GM18505 (cell line): ENCODE measurements around the gene TAS2R40.
"Not testable (repeated sequence)": the region's sequence is repeated elsewhere in the genome, so short reads cannot be mapped to it uniquely, and the experiment has no call there.

ENCODE experiments used
- ATAC-seq: cut with Tn5 transposase; IDR thresholded peaks from one replicate; pipeline ENCODE4 v1.9.1; 2021; ENCODE audit not compliant: unreplicated experiment
- POLR2A ChIP-seq: IDR thresholded peaks from 4 replicates; pipeline ENCODE4 v1.6.1; 2011; ENCODE audit warnings: borderline replicate concordance; ENCODE audit not compliant: insufficient read depth, insufficient read length; ENCODE audit errors: extremely low read depth

The TAS2R40 gene

DNA sequence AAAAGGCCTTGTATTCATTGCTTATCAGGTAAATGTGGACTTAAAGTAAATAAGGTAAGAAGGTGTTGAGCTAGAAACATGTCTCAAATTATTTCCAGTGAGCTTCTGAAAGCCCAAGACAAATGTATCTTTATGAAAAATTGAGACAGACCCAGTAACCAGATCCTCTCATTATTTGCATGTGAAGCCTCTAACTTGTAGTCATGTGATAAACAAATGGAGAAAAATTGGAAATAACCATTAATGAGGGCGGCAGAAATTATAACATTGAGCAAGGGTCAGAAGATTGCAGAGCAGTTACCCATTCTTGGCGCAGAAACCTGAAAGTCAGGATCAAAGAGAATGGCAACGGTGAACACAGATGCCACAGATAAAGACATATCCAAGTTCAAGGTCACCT, at the start of gene TAS2R40:
Gene TAS2R40, plus strand, starts transcription at position 301 of the 400 bp plus-strand sequence. Its CDS starts 42 bp downstream, at position 343.
- no peak for ATAC-seq
- no peak for TF ChIP-seq POLR2A

- ATAC-seq: no peak
- no peak for TF ChIP-seq POLR2A
These were observed 49.5 kb upstream of the TAS2R40 start for GRCh38 chr7:143172354-143172753.

GRCh38 chr7:143176128-143176527, 45.7 kb upstream of the TAS2R40 start:
- no peak for ATAC-seq
- no peak for TF ChIP-seq POLR2A

DNA sequence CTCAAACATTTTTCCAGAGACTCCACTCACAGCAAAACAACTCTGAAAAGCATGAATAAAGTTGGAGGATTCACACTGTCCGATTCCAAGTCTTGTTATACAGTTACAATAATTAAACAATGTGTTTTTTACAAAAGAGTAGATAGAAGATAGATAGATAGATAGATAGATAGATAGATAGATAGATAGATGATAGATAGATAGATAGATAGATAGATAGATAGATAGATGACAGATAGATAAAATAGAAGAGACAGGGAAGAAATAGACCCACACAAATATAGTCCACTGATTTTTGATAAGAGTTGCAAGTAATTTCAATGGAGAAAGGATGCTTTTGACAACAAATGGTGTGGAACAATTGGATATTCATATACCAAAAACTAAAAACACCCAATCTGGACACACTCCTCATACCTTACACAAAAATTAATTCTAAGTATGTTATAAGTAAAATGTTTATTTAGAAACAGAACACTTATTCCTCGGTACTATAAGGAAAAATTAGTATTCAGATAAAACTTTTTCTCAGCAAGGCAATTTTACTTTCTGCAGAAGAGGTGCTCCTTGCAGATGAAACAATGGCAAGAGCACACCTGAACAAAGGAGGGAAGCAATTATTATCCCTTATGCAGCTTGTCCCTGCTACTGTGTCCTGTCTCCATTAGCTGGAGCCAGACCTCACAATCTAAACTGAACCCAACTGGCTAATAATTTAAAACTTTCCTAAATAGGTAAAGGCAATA, 44.3 kb upstream of the TAS2R40 start:
- no peak for TF ChIP-seq POLR2A
- ATAC-seq: no peak

DNA sequence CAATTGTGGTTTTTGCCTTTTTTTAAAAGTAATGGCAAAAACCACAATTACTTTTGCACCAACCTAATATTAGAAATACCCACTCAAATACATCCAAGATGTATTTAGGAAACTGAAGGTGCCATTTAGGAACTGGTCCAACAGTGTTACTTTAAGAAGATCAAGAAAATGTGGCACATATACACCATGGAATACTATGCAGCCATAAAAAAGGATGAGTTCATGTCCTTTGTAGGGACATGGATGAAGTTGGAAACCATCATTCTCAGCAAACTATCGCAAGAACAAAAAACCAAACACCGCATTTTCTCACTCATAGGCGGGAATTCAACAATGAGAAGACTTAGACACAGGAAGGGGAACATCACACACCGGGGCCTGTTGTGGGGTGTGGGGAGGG, 41.1 kb upstream of the TAS2R40 start:
- ATAC-seq: not testable (repeated sequence)

DNA sequence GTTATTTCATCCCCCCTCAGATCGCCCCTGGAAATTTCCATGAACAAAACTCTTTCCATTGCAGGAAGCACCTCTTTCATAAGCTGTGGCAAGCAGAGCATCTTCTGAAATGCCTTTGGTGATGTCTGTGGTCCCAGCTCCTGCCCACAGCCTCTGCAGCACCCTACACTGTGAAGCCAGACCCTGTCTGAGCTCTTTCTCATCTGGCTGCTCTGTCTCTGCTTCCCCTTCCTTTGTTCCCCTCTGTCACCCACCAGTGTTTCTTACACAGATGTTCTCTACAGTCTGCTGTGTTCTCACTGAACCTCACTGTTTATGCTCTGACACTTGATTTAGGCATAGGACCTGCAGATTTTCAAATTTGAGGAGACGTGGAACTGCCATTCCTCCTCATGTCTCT, 40.5 kb upstream of the TAS2R40 start:
- no peak for ATAC-seq
- TF ChIP-seq POLR2A: no peak

DNA sequence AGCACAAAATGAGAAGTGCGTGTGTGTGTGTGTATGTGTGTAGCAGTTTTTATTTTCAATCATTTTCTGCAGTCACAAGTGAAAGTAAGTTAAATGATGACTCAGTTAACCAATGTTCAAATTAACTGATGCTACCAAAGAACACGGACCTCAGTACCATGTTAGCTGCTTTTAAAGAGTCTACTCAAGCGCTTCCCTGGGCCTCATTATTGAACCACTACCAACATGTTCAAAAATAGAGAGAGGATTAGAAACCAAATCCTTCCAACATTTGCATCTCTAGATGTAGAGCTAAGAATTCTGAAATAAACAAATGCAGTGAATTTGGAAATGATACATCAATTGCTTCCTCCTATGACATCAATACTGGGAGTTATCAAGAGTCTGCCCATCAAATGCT, 38.8 kb upstream of the TAS2R40 start, which contains the start of gene TAS2R39:
Gene TAS2R39, plus strand, starts transcription at position 396 of the 400 bp plus-strand sequence. Its CDS starts 0 bp downstream, at position 396.
- no peak for ATAC-seq
- no peak for TF ChIP-seq POLR2A

DNA sequence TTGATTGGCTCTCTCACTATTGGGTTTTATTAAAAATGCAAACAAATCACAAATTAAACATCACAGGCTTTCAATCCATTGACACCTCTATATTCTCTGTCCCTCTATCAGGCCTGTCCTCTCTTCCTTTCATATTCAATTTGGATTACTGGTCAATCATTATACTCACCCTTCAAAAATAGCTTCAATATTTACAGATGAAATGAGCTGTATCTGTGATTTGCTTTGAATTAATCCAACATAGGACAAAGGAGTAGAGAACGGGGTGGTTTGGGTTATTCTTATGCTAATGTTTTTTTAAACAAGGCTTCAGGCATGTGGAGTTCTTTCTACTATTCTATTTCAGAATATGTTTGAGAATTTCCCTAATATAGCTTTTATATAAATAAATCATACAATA, 36.3 kb upstream of the TAS2R40 start:
- no peak for ATAC-seq
- TF ChIP-seq POLR2A: no peak

- no peak for ATAC-seq
- TF ChIP-seq POLR2A: no peak
These were observed 32.8 kb upstream of the TAS2R40 start for GRCh38 chr7:143188994-143189393.

DNA sequence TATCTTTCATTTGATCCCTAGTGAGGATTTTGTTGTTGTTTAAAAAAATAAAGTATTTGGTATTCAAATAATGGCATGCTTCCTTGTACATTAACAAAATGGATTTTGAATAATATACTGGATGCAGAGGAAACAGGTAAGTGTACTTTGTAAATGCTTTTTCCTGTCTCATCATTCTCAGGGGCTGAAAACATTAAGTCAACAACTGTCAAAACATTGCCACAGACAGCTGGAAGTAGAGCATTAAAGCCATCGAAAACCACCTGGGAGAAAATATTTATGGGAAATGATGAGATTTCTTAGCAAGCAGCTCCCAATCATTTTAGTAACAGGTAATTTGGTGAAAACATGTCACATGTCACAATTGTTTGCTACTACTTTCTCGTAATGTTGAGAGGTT, 28.0 kb upstream of the TAS2R40 start:
- TF ChIP-seq POLR2A: no peak
- no peak for ATAC-seq

DNA sequence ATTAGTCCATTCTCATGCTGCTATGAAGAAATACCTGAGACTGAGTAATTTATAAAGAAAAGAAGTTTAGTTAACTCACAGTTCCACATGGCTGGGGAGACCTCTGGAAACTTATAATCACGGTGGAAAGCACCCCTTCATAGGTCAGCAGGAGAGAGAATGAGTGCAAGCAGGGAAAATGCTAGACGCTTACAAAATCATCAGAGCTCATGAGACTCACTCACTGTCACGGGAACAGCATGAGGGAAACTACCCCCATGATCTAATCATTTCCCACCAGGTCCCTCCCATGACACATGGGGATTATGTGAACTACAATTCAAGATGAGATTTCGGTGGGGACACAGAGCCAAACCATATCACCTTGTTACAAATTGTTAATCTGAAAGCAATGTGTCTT, 22.8 kb upstream of the TAS2R40 start:
- no peak for ATAC-seq
- no peak for TF ChIP-seq POLR2A

- no peak for TF ChIP-seq POLR2A
- ATAC-seq: no peak
These were observed 19.7 kb upstream of the TAS2R40 start for GRCh38 chr7:143202161-143202560.

DNA sequence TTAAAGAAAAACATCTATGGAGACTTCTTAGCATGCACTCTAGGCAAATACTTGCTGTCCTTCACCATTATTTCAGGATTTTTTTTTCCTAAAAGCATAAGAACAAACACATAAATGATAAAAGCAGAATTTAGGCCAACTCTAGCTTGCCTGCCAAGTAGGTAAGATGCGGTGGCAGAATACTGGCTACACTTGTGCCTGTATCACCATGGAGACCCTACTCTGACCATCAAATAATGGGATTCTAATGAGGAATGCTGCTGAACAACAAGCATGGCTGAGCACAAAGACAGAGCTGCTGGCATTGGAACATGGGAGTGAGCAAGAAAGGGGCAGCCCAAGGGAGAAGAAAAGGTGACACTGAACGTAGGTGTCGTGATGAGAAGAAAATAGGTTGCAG, 18.5 kb upstream of the TAS2R40 start:
- TF ChIP-seq POLR2A: no peak
- no peak for ATAC-seq

GRCh38 chr7:143205560-143206293, 16.1 kb upstream of the TAS2R40 start:
- no peak for TF ChIP-seq POLR2A
- peak; percentile 92 for ATAC-seq
